ENCODE data around the gene YPEL3. TPM values are rescaled to one million over a fixed set of nuclear protein-coding genes. Genes with fewer than 3 reads are reported as not detected.

Gene YPEL3
- total and polyA plus RNA-seq, 2 donors: 32.6 to 231 TPM

DNA sequence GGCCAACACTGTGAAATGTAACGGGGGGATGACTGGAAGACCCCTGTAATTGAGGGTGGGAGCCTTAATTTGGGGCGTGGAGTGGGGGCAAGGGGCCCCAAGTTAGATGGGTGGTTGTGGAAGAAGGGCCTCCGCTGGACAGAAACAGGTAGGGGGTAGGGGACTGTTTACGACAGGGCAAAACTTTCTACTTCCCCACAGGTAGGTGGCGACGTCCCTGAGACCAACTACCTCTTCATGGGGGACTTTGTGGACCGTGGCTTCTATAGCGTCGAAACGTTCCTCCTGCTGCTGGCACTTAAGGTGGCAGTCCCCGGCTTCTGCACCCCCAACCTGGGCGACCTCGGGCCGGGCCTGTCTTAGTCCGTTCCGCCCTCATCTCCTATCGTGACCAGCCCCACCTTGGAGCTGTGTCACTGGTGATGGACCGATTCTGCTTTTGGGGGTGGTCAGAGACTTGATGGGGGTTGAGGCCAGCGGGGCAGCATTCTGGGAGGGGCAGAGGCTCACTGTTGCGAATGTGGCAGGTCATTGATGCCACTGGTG is 13.4 kb downstream of the YPEL3 start:
- peaks cover 0 to 4% of the 10 kb centered on the region in 2 donors for H3K9me3 ChIP-seq (ENCODE audit: control insufficient read depth in 2 of 2, insufficient read depth in 1 of 2, low read length in 1 of 2)
- no peak overlapping the region for H3K4me3 ChIP-seq (ENCODE audit: low read length in 2 of 2)
- no peak for DNase-seq (ENCODE audit: low read depth in 6 of 9, low spot score in 9 of 9)
- no peak overlapping the region for H3K27ac ChIP-seq (ENCODE audit: low read depth in 1 of 2, low read length in 1 of 2)
- H3K27me3 ChIP-seq (ENCODE audit: control insufficient read depth in 2 of 2, insufficient read depth in 1 of 2, low read length in 1 of 2): no peaks in the 10 kb centered on the region
- peaks cover 0 to 8% of the 10 kb centered on the region in 2 donors for H3K4me1 ChIP-seq (ENCODE audit: control insufficient read depth in 2 of 2, insufficient read depth in 2 of 2, low read length in 2 of 2)
- peaks cover 80 to 90% of the 10 kb centered on the region in 2 donors for H3K36me3 ChIP-seq (ENCODE audit: control insufficient read depth in 2 of 2, insufficient read depth in 2 of 2, low read length in 1 of 2)
- WGBS: 98% methylated on average over 20 of the region's 20 CpGs

- Histone ChIP-seq H3K9me3 (ENCODE audit: control insufficient read depth in 2 of 2, insufficient read depth in 1 of 2, low read length in 1 of 2) (no peaks in the 10 kb centered on the region), H3K4me1 (ENCODE audit: control insufficient read depth in 2 of 2, insufficient read depth in 2 of 2, low read length in 2 of 2) (peaks cover 8 to 27% of the 10 kb centered on the region in 2 donors), H3K36me3 (ENCODE audit: control insufficient read depth in 2 of 2, insufficient read depth in 2 of 2, low read length in 1 of 2) (peaks cover 53 to 72% of the 10 kb centered on the region in 2 donors), H3K27me3 (ENCODE audit: control insufficient read depth in 2 of 2, insufficient read depth in 1 of 2, low read length in 1 of 2) (no peaks in the 10 kb centered on the region), H3K27ac (ENCODE audit: low read depth in 1 of 2, low read length in 1 of 2) (no peak overlapping the region), H3K4me3 (ENCODE audit: low read length in 2 of 2) (no peak overlapping the region)
- DNase-seq (ENCODE audit: low read depth in 6 of 9, low spot score in 9 of 9): no peak
- 97% methylated on average over 7 of the region's 7 CpGs for WGBS
These were observed 16.5 kb downstream of the YPEL3 start for GRCh38 chr16:30079480-30079879.

GRCh38 chr16:30078744-30079143 is 17.3 kb downstream of the YPEL3 start:
- no peak for DNase-seq (ENCODE audit: low read depth in 6 of 9, low spot score in 9 of 9)
- Histone ChIP-seq H3K9me3 (ENCODE audit: control insufficient read depth in 2 of 2, insufficient read depth in 1 of 2, low read length in 1 of 2) (no peaks in the 10 kb centered on the region), H3K4me3 (ENCODE audit: low read length in 2 of 2) (no peak overlapping the region), H3K4me1 (ENCODE audit: control insufficient read depth in 2 of 2, insufficient read depth in 2 of 2, low read length in 2 of 2) (peaks cover 8 to 27% of the 10 kb centered on the region in 2 donors), H3K27me3 (ENCODE audit: control insufficient read depth in 2 of 2, insufficient read depth in 1 of 2, low read length in 1 of 2) (no peaks in the 10 kb centered on the region), H3K36me3 (ENCODE audit: control insufficient read depth in 2 of 2, insufficient read depth in 2 of 2, low read length in 1 of 2) (peaks cover 46 to 64% of the 10 kb centered on the region in 2 donors), H3K27ac (ENCODE audit: low read depth in 1 of 2, low read length in 1 of 2) (no peak overlapping the region)
- WGBS: 97% methylated on average over 7 of the region's 7 CpGs

GRCh38 chr16:30077656-30078055 is 18.4 kb downstream of the YPEL3 start:
- Histone ChIP-seq H3K4me1 (ENCODE audit: control insufficient read depth in 2 of 2, insufficient read depth in 2 of 2, low read length in 2 of 2) (peaks cover 8 to 27% of the 10 kb centered on the region in 2 donors), H3K36me3 (ENCODE audit: control insufficient read depth in 2 of 2, insufficient read depth in 2 of 2, low read length in 1 of 2) (peaks cover 35 to 59% of the 10 kb centered on the region in 2 donors), H3K27ac (ENCODE audit: low read depth in 1 of 2, low read length in 1 of 2) (no peak overlapping the region), H3K27me3 (ENCODE audit: control insufficient read depth in 2 of 2, insufficient read depth in 1 of 2, low read length in 1 of 2) (no peaks in the 10 kb centered on the region), H3K9me3 (ENCODE audit: control insufficient read depth in 2 of 2, insufficient read depth in 1 of 2, low read length in 1 of 2) (no peaks in the 10 kb centered on the region), H3K4me3 (ENCODE audit: low read length in 2 of 2) (no peak overlapping the region)
- no peak for DNase-seq (ENCODE audit: low read depth in 6 of 9, low spot score in 9 of 9)
- 95% methylated on average over 6 of the region's 6 CpGs for WGBS

DNA sequence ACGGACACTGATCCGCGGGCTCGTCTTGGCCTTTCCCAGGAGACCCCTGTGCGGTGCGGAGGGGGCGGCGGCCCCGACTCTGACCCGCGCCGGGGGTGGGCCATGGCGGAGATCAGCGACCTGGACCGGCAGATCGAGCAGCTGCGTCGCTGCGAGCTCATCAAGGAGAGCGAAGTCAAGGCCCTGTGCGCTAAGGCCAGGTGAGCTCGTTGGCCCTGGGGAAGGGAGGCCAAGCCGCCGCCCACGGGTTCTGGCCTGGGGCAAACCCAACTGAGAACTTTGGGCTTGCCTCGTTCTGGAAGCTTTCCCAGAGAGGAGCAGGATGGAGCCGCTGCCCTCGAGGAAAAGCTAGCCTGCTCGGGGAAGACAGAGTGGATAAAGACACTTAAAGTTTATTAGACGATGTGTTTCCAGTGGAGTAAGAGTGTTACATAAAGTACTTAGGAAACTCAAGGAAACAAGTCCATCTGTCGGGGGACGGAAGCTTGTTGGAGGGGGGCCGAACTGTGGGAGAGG is 19.7 kb downstream of the YPEL3 start:
- Histone ChIP-seq H3K4me3 (ENCODE audit: low read length in 2 of 2) (peak overlapping the region; percentile 83 to 97), H3K36me3 (ENCODE audit: control insufficient read depth in 2 of 2, insufficient read depth in 2 of 2, low read length in 1 of 2) (peaks cover 33 to 61% of the 10 kb centered on the region in 2 donors), H3K27me3 (ENCODE audit: control insufficient read depth in 2 of 2, insufficient read depth in 1 of 2, low read length in 1 of 2) (no peaks in the 10 kb centered on the region), H3K4me1 (ENCODE audit: control insufficient read depth in 2 of 2, insufficient read depth in 2 of 2, low read length in 2 of 2) (peaks cover 8 to 27% of the 10 kb centered on the region in 2 donors), H3K27ac (ENCODE audit: low read depth in 1 of 2, low read length in 1 of 2) (peak overlapping the region; percentile 88 to 93), H3K9me3 (ENCODE audit: control insufficient read depth in 2 of 2, insufficient read depth in 1 of 2, low read length in 1 of 2) (no peaks in the 10 kb centered on the region)
- DNase-seq (ENCODE audit: low read depth in 6 of 9, low spot score in 9 of 9): peak in 1 of 9 donors; percentile 34
- 3% methylated on average over 33 of the region's 33 CpGs for WGBS

- Histone ChIP-seq H3K27me3 (ENCODE audit: control insufficient read depth in 2 of 2, insufficient read depth in 1 of 2, low read length in 1 of 2) (no peaks in the 10 kb centered on the region), H3K4me3 (ENCODE audit: low read length in 2 of 2) (peak within 1 kb of the TSS; percentile 83 to 97), H3K36me3 (ENCODE audit: control insufficient read depth in 2 of 2, insufficient read depth in 2 of 2, low read length in 1 of 2) (peaks cover 33 to 61% of the 10 kb centered on the region in 2 donors), H3K4me1 (ENCODE audit: control insufficient read depth in 2 of 2, insufficient read depth in 2 of 2, low read length in 2 of 2) (peaks cover 8 to 27% of the 10 kb centered on the region in 2 donors), H3K9me3 (ENCODE audit: control insufficient read depth in 2 of 2, insufficient read depth in 1 of 2, low read length in 1 of 2) (no peaks in the 10 kb centered on the region), H3K27ac (ENCODE audit: low read depth in 1 of 2, low read length in 1 of 2) (peak within 1 kb of the TSS; percentile 88 to 93)
- WGBS: 2% methylated on average over 67 of the region's 67 CpGs
- peak in 8 of 9 donors; percentile 74 to 94 (median 82) for DNase-seq (ENCODE audit: low read depth in 6 of 9, low spot score in 9 of 9)
These were observed 20.3 kb downstream of the YPEL3 start, which contains the start of gene PPP4C for GRCh38 chr16:30075503-30076275. Gene PPP4C (plus strand): TSS chr16:30075994. CDS start chr16:30076378, 384 bp downstream.

DNA sequence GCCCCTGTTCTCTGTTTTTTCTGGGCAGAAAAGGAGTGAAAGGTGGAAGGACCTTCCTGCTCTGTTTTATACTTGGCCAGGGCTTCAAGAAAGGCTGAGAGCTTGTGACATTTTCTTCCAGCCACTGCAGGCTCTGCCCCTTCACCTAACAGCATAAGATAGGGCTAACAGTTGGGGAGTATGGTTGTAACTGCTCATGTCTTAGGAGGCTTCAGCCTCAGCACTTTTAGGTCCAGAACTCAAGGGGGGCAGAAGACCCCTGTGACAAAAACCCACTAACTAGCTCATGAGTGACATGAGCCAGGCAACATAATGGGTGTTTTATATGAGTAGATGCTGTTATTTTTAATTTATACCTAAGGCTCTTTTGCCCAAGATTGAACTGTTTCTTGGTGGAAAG is 25.5 kb downstream of the YPEL3 start:
- DNase-seq (ENCODE audit: low read depth in 6 of 9, low spot score in 9 of 9): no peak
- no peaks in the 10 kb centered on the region for H3K9me3 ChIP-seq (ENCODE audit: control insufficient read depth in 2 of 2, insufficient read depth in 1 of 2, low read length in 1 of 2)
- peaks cover 15 to 32% of the 10 kb centered on the region in 2 donors for H3K4me1 ChIP-seq (ENCODE audit: control insufficient read depth in 2 of 2, insufficient read depth in 2 of 2, low read length in 2 of 2)
- H3K4me3 ChIP-seq (ENCODE audit: low read length in 2 of 2): no peak overlapping the region
- H3K36me3 ChIP-seq (ENCODE audit: control insufficient read depth in 2 of 2, insufficient read depth in 2 of 2, low read length in 1 of 2): peaks cover 48 to 65% of the 10 kb centered on the region in 2 donors
- H3K27ac ChIP-seq (ENCODE audit: low read depth in 1 of 2, low read length in 1 of 2): no peak overlapping the region
- H3K27me3 ChIP-seq (ENCODE audit: control insufficient read depth in 2 of 2, insufficient read depth in 1 of 2, low read length in 1 of 2): no peaks in the 10 kb centered on the region

DNA sequence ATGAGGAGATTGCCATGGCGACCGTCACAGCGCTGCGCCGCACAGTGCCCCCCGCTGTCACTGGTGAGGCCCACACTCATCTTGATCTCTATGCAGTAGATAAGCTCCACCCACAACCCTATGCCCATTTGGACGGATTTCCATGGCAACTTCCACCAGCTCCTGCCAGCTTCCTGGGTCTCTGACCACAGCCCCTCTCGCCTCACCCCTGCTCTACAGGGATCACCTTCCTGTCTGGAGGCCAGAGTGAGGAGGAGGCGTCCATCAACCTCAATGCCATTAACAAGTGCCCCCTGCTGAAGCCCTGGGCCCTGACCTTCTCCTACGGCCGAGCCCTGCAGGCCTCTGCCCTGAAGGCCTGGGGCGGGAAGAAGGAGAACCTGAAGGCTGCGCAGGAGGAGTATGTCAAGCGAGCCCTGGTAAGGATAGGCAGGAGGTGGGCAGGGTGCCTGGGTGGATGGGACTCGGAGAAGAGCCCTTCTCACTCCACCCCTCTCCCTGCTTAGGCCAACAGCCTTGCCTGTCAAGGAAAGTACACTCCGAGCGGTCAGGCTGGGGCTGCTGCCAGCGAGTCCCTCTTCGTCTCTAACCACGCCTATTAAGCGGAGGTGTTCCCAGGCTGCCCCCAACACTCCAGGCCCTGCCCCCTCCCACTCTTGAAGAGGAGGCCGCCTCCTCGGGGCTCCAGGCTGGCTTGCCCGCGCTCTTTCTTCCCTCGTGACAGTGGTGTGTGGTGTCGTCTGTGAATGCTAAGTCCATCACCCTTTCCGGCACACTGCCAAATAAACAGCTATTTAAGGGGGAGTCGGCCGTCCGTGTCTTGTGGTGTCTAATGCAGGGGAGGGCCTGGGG is 26.2 kb downstream of the YPEL3 start:
- 96% methylated on average over 31 of the region's 31 CpGs for whole genome bisulfite sequencing
- Histone ChIP-seq H3K27me3 (ENCODE audit: control insufficient read depth in 2 of 2, insufficient read depth in 1 of 2, low read length in 1 of 2) (no peaks in the 10 kb centered on the region), H3K27ac (ENCODE audit: low read depth in 1 of 2, low read length in 1 of 2) (no peak overlapping the region), H3K4me1 (ENCODE audit: control insufficient read depth in 2 of 2, insufficient read depth in 2 of 2, low read length in 2 of 2) (peaks cover 11 to 27% of the 10 kb centered on the region in 2 donors), H3K9me3 (ENCODE audit: control insufficient read depth in 2 of 2, insufficient read depth in 1 of 2, low read length in 1 of 2) (no peaks in the 10 kb centered on the region), H3K4me3 (ENCODE audit: low read length in 2 of 2) (no peak overlapping the region), H3K36me3 (ENCODE audit: control insufficient read depth in 2 of 2, insufficient read depth in 2 of 2, low read length in 1 of 2) (peaks cover 48 to 65% of the 10 kb centered on the region in 2 donors)
- DNase-seq (ENCODE audit: low read depth in 6 of 9, low spot score in 9 of 9): no peak

All from thymus (tissue), 11 donors.